KMS-11 (cell line): ENCODE data around the gene LOXHD1.

Source experiments
- H2AFZ ChIP-seq: fragments of 200-600 bp; sonication (generic); 2 replicates; pipeline ENCODE4 v1.6.1; 2016; ENCODE audit warnings: antibody characterized with exemption, mixed run types, low read depth
- H3K27ac ChIP-seq: fragments of 200-600 bp; sonication (generic); 2 replicates; pipeline ENCODE4 v1.6.1; 2016; ENCODE audit warnings: mild to moderate bottlenecking, mixed run types
- H3K27me3 ChIP-seq: fragments of 200-600 bp; sonication (generic); 2 replicates; pipeline ENCODE4 v1.6.1; 2017; ENCODE audit warnings: mild to moderate bottlenecking, low read depth, mixed run types, moderate library complexity; ENCODE audit not compliant: insufficient read depth
- H3K36me3 ChIP-seq: fragments of 200-600 bp; sonication (generic); 2 replicates; pipeline ENCODE4 v1.6.1; 2017; ENCODE audit warnings: mild to moderate bottlenecking, mixed run types; ENCODE audit not compliant: insufficient read depth
- H3K4me1 ChIP-seq: fragments of 200-600 bp; sonication (generic); 2 replicates; pipeline ENCODE4 v1.6.1; 2016; ENCODE audit warnings: mild to moderate bottlenecking, low read depth, mixed run types; ENCODE audit not compliant: poor library complexity, severe bottlenecking
- H3K4me2 ChIP-seq: fragments of 200-600 bp; sonication (generic); 2 replicates; pipeline ENCODE4 v1.7.0; 2016; ENCODE audit warnings: mild to moderate bottlenecking, mixed run types
- H3K4me3 ChIP-seq: fragments of 200-600 bp; sonication (generic); IDR thresholded peaks from 2 replicates; pipeline ENCODE4 v1.6.1; 2017; ENCODE audit warnings: low read depth, low read length, mixed read lengths; ENCODE audit not compliant: insufficient read depth
- H3K79me2 ChIP-seq: fragments of 200-600 bp; sonication (generic); 2 replicates; pipeline ENCODE4 v1.6.1; 2016; ENCODE audit warnings: low read depth, mixed run types; ENCODE audit not compliant: insufficient read depth
- H3K9ac ChIP-seq: fragments of 200-600 bp; sonication (generic); 2 replicates; pipeline ENCODE4 v1.6.1; 2016; ENCODE audit warnings: mild to moderate bottlenecking, mixed run types
- H4K20me1 ChIP-seq: fragments of 200-600 bp; sonication (generic); 2 replicates; pipeline ENCODE4 v1.6.1; 2016; ENCODE audit warnings: mild to moderate bottlenecking, mixed run types; ENCODE audit not compliant: insufficient read depth
- TF ChIP-seq, protein P1 (sequence below): fragments of 200-600 bp; sonication (generic); conservative IDR thresholded peaks from 2 replicates; pipeline ENCODE4 v1.6.1; 2017; ENCODE audit warnings: low read depth, mild to moderate bottlenecking, antibody characterized with exemption, low read length, moderate library complexity, mixed read lengths

The LOXHD1 gene

DNA sequence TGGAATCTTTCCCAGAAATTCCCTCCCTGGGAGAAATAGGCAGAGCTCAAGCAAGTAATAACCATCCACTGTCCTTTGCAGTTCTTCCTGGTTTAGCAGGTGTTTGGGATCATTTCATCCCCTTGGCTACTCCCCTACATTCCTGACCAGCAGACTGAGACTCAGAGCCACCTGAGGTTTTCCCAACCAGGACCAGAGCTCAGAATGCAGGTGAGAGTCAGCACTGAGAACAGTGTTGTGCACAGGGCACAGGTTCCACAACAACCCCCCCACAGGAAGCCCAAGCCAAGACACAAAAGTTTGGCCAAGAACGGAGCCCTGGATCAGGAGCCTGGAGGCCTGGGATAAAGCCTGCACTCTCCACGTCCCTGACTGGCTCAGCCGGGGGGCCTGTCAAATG is 21.0 kb upstream of the LOXHD1 start:
- H3K4me1 ChIP-seq, result no peaks in the 10 kb centered on the region
- no peaks in the 10 kb centered on the region for H4K20me1 ChIP-seq
- TF ChIP-seq, protein P1, sequence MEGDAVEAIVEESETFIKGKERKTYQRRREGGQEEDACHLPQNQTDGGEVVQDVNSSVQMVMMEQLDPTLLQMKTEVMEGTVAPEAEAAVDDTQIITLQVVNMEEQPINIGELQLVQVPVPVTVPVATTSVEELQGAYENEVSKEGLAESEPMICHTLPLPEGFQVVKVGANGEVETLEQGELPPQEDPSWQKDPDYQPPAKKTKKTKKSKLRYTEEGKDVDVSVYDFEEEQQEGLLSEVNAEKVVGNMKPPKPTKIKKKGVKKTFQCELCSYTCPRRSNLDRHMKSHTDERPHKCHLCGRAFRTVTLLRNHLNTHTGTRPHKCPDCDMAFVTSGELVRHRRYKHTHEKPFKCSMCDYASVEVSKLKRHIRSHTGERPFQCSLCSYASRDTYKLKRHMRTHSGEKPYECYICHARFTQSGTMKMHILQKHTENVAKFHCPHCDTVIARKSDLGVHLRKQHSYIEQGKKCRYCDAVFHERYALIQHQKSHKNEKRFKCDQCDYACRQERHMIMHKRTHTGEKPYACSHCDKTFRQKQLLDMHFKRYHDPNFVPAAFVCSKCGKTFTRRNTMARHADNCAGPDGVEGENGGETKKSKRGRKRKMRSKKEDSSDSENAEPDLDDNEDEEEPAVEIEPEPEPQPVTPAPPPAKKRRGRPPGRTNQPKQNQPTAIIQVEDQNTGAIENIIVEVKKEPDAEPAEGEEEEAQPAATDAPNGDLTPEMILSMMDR, result no peak
- H3K4me3 ChIP-seq, result no peak overlapping the region
- H3K27me3 ChIP-seq, result no peaks in the 10 kb centered on the region
- no peak overlapping the region for H2AFZ ChIP-seq
- no peak overlapping the region for H3K9ac ChIP-seq
- H3K79me2 ChIP-seq, result no peaks in the 10 kb centered on the region
- no peak overlapping the region for H3K4me2 ChIP-seq
- H3K27ac ChIP-seq, result no peak overlapping the region
- H3K36me3 ChIP-seq, result no peaks in the 10 kb centered on the region

- TF ChIP-seq, protein P1, result no peak
- H3K4me2 ChIP-seq, result no peak overlapping the region
Observed at GRCh38 chr18:46677611-46678010, 20.6 kb upstream of the LOXHD1 start.

DNA sequence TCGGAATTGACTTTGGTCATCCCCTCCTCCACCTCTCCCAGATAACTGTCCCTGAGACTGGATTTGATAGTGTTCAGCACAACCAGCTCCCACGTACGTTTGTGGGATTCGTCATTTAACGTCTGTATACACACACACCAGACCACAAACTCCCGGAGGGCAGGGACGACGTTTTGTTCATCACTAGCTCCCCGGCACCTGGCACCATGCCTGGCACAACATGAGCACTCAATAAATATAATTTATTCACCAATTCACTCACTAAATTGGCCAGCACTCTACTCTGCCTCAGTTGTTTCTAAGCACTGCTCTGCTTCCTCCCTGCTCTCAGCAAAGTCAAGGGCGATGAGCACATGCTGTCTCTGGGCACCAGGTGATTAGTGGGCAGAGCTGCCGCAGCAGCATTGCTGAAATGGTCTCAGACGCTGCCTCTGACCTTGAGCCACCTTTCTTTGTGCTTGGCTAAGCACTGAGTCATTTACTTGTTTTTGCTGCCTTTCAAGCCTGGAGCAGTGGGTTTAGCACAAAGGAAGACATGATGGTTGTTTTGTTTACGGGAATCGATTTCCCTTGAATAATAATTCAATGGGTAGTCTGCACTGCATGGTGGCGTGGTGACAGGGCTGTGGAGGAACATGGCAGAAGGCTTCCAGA is 19.3 kb upstream of the LOXHD1 start:
- Histone ChIP-seq H3K36me3 (no peaks in the 10 kb centered on the region), H3K79me2 (no peaks in the 10 kb centered on the region), H2AFZ (no peak overlapping the region), H3K27ac (no peak overlapping the region), H4K20me1 (no peaks in the 10 kb centered on the region), H3K4me1 (no peaks in the 10 kb centered on the region), H3K9ac (no peak overlapping the region), H3K27me3 (no peaks in the 10 kb centered on the region), H3K4me2 (no peak overlapping the region), H3K4me3 (no peak overlapping the region)
- TF ChIP-seq, protein P1, result no peak

More at GRCh38 chr18:46677611-46678010, 20.6 kb upstream of the LOXHD1 start:
- no peaks in the 10 kb centered on the region for H3K36me3 ChIP-seq
- H3K27ac ChIP-seq, result no peak overlapping the region
- H2AFZ ChIP-seq, result no peak overlapping the region
- H3K4me3 ChIP-seq, result no peak overlapping the region
- H3K4me1 ChIP-seq, result no peaks in the 10 kb centered on the region
- H3K27me3 ChIP-seq, result no peaks in the 10 kb centered on the region
- H3K79me2 ChIP-seq, result no peaks in the 10 kb centered on the region
- H3K9ac ChIP-seq, result no peak overlapping the region
- no peaks in the 10 kb centered on the region for H4K20me1 ChIP-seq

DNA sequence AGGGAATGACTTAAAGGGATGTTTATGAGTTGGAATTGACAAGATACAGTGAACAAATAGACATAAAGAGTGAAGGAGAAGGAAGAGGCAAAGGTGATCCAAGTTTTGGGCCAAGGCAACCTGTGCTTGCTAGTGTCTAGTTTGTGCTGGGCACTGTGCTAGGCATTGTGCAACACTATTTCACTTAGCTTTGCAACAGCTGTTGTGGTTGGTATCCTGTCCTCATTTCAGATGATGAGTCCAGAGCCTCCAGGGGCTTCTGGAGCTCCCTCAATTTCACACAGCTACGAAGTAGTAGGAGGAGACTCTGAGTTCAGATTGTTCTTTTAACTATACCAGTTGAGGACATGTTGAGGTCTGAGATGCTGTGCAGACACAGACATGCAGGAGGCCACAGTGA is 18.1 kb upstream of the LOXHD1 start:
- no peak overlapping the region for H2AFZ ChIP-seq
- H3K27ac ChIP-seq, result no peak overlapping the region
- no peak overlapping the region for H3K4me3 ChIP-seq
- no peaks in the 10 kb centered on the region for H3K79me2 ChIP-seq
- no peaks in the 10 kb centered on the region for H3K36me3 ChIP-seq
- no peak overlapping the region for H3K4me2 ChIP-seq
- TF ChIP-seq, protein P1, result no peak
- H3K27me3 ChIP-seq, result no peaks in the 10 kb centered on the region
- no peaks in the 10 kb centered on the region for H4K20me1 ChIP-seq
- no peaks in the 10 kb centered on the region for H3K4me1 ChIP-seq
- no peak overlapping the region for H3K9ac ChIP-seq
